ENCODE data around the gene RHOT1. TPM values are rescaled to one million over a fixed set of nuclear protein-coding genes. Genes with fewer than 3 reads are reported as not detected.
"Not testable (repeated sequence)": the region's sequence is repeated elsewhere in the genome, so short reads cannot be mapped to it uniquely, and the experiment has no call there.

Gene RHOT1
- total RNA-seq, 1 experiment from 2014 or later: 50.5 TPM

DNA sequence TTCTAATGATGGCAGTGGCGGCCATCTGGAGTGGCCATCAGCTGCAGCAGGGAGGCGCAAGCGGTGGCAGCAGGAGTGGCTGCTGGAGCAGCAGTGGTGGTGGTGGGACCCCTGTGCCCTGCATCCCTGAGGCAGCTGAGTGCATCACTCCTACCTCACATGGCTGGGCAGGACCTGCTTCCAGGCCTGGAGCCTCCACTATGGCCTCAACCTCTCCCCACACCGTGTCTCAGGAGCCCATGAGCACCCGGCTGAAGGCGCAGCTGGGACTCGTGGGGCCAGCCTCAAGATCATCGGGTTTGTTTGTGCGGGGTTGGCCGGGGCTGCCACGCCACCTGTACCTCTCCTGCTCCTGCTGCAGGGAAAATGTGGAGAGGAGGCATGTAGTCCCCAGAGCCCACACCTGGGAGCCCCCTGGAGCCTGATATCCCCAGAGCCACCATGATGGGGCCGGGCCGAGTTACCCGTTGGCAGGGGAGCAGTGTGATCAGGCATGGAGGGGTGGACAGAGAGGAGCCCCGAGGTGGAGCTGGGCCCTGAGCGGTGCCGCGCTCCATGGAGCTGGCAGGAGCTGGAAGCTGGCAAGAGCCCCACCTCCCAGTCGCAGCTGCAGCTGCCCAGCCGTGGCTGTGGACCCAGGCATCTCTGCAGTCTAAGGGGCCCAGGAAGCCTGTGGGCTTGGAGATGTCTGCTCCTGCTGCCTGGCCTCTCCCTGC lies 16.7 kb downstream of the RHOT1 start:
- no peak for DNase-seq (ENCODE audit: extremely low read depth, low read depth)

DNA sequence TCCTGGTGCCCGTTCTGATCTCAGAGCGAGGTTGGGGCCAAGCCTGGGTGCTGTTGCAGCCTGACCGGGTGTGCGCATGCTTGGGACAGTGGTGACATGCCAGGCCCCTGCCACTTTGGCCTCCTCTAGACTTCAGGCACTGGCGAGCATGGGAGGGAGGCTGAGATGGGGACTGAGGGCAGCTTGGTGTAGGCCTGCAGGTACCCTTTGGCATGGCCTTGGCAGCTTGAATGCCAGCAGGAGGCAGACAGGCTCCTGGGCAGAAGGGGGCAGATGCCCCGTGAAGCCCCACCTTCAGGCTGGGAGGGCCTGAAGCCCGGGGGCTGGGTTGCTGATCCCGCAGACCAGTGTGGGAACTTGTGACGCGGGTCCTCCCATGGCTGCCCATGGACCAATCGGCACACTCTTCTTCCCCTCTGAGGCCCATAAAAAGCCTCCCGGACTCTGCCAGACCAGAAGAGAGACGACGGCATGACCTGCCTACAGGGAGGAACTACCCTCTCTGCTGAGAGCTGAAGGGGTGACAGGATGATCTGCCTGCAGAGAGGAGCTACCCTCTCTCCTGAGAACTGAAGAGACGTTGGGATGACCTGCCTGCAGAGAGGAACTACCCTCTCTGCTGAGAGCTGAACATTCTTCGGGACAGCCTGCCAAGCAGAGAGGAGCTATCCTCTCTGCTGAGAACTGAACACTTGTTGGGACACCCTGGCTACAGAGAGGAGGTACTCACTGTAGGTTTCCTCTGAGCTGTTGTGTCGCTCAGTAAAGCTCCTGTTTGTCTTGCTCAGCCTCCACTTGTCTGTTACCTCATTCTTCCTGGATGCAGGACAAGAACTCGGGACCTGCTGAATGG lies 17.5 kb downstream of the RHOT1 start:
- DNase-seq (ENCODE audit: extremely low read depth, low read depth): no peak

DNA sequence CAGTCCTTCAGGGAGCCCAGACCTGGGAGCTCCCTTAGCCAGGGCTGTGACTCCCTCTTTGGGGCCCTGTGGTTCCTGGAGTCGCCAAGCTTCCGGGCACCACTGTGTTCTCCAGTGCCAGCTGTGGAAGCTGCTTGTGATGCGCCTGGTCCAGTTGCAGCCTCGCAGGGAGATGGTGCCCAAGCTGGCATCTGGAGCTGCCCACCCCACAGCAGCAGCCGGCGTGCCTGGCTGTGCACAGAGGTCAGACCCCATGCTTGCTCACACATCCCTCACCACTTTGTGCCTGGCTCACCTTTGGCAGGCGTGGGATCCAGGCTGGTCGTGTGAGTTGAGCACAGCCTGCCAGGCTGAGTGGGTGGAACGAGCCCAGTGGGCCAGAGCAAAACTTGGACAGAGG lies 18.2 kb downstream of the RHOT1 start:
- no peak for DNase-seq (ENCODE audit: extremely low read depth, low read depth)

DNA sequence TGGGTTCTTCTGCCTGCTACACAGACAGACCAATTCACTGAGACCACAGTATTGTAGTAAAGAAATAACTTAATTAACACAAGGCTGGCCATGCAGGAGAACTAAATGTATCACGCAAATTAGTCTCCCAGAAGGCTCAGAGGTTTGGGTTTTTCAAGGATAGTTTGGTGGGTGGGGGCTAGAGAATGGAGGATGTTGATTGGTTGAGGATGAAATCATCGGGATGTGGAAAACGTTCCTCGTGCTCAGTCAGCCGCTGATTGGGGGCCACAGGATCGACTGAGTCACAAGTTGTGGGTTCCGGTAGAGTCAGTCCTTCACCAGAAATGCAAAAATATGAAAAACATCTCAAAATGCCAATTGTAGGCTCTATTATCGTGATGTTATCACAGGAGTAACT lies 18.7 kb downstream of the RHOT1 start:
- no peak for DNase-seq (ENCODE audit: extremely low read depth, low read depth)

DNA sequence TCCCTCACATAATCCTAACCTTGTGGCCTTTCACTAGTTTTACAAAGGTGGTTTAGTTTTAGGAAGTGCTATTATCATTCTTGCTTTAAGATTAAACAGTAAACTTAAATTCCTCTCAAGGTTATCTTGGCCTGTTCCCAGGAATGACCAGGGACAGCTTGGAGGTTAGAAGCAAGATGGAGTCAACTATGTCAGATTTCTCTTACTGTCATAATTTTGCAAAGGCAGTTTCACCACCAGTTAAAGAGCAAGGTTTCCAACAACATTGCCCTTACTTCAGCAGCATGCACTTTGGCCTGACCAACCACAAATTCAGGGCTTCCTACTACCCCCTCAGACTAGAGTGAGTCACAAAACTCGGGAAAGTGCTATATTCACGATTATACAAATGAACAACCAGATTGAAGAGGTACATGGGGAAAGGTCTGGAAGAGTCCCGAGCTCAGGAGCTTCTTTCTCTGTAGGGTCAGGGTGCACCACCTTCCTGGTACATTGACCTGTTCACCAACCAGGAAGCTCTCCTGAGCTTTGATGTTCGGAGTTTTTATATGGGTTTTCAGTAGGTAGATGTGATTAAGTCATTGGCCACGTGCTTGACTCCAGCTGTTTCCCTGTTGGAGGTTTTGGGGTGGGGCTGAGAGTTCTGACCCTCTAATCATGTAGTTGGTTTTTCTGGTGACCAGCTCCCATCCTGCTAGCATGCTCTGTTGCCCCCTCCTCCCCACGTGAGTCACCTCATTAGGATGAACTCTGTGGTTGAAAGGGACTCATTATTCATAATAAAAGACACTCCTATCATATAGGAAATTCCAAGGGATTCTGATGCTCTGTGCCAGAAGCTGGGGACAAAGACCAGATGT lies 19.4 kb downstream of the RHOT1 start:
- no peak for DNase-seq (ENCODE audit: extremely low read depth, low read depth)

DNA sequence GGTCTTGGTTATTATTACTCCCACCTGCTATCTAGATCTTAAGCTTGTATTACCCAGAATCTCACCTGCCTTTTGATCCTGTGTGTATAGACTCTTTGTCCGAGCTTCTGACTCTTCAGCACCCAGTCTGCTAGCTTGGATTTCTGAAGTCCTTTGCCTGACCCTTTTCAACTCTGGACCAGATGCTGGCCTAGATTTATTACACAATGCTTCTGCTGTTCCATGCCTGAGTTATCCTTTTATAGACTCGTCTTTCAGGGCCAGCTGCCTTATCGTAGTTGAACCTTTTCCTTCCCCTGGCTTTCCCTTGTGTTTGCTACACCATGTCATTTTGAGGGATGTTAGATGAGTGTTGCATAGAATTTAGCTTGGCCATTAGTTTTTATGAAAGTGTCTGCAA lies 32.6 kb downstream of the RHOT1 start:
- DNase-seq (ENCODE audit: extremely low read depth, low read depth): no peak

DNA sequence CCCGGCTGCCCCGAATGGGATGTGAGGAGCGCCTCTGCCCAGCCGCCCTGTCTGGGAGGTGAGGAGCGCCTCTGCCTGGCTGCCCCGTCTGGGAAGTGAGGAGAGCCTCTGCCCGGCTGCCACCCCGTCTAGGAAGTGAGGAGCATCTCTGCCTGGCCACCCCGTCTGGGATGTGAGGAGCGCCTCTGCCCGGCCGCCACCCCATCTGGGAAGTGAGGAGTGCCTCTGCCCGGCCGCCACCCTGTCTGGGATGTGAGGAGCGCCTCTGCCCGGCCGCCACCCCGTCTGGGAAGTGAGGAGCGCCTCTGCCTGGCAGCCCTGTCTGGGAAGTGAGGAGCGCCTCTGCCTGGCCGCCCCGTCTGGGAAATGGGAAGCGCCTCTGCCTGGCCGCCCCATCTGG lies 36.4 kb downstream of the RHOT1 start:
- DNase-seq (ENCODE audit: extremely low read depth, low read depth): not testable (repeated sequence)

DNA sequence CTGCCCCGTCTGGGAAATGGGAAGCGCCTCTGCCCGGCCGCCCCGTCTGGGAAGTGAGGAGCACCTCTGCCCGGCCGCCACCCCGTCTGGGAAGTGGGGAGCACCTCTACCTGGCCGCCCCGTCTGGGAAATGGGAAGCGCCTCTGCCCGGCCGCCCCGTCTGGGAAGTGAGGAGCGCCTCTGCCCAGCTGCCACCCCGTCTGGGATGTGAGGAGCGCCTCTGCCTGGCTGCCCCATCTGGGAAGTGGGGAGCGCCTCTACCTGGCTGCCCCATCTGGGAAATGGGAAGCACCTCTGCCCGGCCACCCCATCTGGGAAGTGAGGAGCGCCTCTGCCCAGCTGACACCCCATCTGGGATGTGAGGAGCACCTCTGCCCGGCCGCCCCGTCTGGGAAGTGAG lies 36.8 kb downstream of the RHOT1 start:
- not testable (repeated sequence) for DNase-seq (ENCODE audit: extremely low read depth, low read depth)

DNA sequence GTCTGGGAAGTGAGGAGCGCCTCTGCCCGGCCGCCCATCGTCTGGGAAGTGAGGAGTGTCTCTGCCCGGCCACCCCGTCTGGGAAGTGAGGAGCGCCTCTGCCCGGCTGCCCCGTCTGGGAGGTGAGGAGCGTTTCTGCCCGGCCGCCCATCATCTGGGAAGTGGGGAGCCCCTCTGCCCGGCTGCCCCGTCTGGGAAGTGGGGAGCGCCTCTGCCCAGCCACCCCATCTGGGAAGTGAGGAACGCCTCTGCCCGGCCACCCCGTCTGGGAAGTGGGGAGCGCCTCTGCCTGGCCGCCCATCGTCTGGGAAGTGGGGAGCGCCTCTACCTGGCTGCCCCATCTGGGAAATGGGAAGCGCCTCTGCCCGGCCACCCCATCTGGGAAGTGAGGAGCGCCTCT lies 37.2 kb downstream of the RHOT1 start:
- not testable (repeated sequence) for DNase-seq (ENCODE audit: extremely low read depth, low read depth)

DNA sequence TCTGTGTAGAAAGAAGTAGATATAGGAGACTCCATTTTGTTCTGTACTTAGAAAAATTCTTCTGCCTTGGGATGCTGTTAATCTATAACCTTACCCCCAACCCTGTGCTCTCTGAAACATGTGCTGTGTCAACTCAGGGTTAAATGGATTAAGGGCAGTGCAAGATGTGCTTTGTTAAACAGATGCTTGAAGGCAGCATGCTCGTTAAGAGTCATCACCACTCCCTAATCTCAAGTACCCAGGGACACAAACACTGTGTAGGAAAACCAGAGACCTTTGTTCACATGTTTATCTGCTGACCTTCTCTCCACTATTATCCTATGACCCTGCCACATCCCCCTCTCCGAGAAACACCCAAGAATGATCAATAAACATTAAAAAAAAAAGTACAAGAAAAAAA lies 38.0 kb downstream of the RHOT1 start:
- DNase-seq (ENCODE audit: extremely low read depth, low read depth): not testable (repeated sequence)

DNA sequence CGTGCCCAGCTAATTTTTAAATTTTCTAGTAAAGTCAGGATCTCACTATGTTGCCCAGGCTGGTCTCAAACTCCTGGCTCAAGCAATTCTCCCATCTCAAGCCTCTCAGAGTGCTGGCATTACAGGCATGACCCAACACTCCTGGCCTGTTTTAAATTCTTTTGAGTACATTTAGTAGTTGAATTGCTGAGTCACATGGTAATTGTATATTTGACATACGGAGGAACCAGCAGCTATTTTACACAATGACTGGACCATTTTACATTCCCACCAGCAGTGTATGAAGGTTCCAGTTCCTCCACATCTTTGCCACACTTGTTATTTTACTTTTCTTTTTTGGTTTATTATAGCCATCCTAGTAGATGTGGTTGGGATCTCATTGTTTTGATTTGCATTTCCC lies 43.6 kb downstream of the RHOT1 start:
- no peak for DNase-seq (ENCODE audit: extremely low read depth, low read depth)

DNA sequence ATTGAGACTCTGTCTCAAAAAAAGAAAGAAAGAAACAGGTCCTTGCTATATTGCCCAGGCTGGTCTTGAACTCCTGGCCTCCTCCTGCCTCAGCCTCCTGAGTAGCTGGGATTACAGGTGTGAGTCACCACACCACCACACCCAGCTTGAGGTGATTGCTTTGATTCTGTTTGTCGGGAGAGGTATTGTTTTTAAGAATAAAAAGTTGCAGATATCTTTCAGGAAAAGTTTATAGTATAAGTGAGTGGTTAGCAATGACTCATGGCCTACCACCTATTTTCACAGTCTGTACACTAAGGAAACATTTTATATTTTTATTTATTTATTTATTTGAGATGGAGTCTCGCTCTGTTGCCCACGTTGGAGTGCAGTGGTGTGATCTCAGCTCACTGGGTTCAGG lies 45.0 kb downstream of the RHOT1 start:
- no peak for DNase-seq (ENCODE audit: extremely low read depth, low read depth)

DNA sequence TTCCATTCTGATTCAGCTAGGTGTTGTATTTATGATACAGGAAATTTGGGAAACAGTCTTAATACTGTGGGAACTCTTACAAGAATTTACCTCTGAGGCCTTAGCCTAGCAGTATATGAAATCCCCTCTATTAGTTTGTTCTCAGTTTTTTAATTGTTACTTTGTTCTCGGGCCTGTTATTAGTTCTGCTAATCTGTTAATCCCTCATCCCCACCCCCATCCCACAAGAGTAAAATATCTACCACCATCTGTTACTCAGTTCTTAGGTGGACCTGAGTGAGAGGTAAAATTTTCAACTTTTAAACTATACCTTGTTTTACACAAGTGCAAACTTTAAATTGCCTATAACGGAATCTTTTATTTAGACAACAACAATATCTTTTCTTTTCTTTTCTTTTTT lies 47.0 kb downstream of the RHOT1 start:
- no peak for DNase-seq (ENCODE audit: extremely low read depth, low read depth)

DNA sequence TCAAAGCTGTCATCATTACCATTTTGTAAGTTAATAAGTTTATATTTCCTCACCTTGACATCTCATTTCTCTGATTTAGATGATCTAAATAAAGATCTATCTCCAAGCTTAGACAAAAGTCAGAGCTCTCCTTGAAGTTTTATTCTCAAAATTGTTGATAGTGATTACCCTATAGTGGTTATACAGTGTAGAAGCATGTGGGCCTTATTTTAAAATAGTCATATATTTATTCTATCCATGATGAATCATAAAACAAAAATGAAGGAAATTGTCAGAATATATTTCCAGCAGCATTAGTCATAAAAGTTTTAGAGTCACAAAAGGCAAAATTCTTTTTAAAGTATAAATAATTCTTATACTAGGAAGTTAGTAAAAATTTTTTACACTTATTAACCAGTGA lies 49.0 kb downstream of the RHOT1 start:
- DNase-seq (ENCODE audit: extremely low read depth, low read depth): no peak

DNA sequence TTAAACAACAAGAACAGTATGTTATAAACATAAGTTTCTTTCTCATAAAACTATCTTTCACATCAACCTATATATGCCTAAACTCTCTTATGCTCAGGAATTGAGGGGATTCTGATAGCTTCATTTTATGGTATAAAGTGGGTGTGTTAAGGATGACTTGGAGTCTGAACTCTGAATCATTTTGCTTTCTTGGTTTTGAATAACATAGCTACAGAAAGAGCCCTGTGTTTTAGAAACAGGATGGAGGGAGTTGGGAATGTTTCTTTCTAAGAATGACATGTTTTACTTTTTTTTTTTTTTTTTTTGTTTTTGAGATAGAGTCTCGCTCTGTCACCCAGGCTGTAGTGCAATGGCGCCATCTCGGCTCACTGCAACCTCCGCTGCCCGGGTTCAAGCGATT lies 50.1 kb downstream of the RHOT1 start:
- no peak for DNase-seq (ENCODE audit: extremely low read depth, low read depth)

DNA sequence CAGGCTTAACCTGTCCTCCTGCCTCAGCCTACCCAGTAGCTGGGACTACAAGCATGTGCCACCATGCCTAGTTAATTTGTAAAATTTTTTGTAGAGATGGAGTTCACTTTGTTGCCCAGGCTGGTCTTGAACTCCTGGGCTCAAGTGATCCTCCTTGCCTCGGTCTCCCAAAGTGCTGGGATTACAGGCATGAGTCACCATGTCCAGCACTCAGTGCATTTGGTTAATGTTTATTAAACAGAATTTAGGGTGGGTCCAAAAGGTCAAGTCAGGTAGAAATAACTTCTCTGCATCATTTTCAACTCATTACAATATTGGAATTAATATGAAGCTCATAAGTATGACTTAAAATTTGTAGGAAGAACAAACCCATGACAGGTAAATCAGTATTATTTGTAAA lies 55.7 kb downstream of the RHOT1 start:
- no peak for DNase-seq (ENCODE audit: extremely low read depth, low read depth)

DNA sequence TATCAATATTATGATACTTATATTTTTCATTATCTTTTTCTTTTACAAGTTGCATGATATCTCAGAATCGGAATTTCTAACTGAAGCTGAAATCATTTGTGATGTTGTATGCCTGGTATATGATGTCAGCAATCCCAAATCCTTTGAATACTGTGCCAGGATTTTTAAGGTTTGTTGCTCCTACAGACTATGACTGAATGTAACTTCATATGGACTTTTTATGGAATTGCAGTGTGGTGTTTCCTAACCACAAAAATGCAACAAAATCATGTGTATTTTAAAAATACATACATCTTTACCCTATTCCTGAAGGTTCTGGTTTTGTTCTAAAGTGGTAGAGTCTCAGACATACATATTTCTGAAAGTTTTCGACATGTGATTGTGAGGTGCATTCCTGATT lies 64.6 kb downstream of the RHOT1 start:
- DNase-seq (ENCODE audit: extremely low read depth, low read depth): no peak

DNA sequence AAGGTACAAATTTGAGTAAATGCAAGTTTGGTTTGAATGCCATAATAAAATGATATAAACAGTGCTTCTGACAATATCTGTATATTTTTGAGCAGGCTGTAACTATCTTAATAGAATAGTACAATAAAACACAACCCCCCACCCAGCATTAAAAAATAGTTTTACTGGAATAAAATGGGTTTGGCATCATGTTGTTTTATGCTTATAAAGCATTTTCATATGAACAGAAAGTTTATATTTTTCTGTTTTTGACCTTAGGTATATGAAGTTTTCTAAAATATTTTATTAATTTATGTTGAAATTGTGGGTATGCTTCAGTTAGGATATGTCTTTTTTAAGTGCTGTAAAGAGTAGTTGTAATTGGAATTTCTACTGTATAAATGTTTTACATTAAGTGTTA lies 66.1 kb downstream of the RHOT1 start:
- DNase-seq (ENCODE audit: extremely low read depth, low read depth): no peak

DNA sequence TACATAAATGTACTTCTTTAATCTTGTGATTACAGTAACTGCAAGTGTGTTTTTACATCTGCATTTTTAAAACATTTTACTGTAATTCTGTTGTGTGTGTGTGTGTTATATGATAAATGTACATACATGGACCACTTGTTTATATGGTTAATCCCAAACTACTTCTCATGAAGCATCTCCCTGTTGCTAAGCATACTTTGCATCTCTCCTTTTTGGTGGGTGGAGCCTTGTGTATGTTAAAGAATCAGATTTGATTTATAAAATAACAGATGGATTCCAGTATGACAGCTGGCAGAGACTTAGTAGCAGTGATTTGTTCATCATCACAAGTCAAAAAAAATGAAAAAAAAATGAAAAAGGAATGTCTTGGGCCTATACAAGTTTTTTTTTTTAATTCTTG lies 67.3 kb downstream of the RHOT1 start:
- DNase-seq (ENCODE audit: extremely low read depth, low read depth): no peak

DNA sequence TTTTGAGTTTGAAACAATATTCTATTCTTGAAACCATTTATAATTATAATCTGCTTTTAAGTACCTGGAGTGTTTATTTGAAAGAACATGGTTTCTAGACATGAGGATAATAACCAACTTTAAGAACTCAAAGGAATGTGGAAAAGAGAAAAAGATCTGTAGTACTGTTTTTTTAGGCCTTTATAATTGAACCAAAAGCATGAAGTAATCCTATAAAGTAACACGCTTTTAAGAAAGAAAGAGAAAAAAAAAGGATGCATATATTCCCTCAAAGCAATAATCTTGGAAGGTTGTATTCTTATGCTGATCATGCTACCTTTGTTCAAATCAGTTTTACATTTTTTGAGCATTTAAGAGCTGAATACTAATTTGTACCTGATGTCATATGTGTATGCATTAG lies 69.4 kb downstream of the RHOT1 start:
- no peak for DNase-seq (ENCODE audit: extremely low read depth, low read depth)

DNA sequence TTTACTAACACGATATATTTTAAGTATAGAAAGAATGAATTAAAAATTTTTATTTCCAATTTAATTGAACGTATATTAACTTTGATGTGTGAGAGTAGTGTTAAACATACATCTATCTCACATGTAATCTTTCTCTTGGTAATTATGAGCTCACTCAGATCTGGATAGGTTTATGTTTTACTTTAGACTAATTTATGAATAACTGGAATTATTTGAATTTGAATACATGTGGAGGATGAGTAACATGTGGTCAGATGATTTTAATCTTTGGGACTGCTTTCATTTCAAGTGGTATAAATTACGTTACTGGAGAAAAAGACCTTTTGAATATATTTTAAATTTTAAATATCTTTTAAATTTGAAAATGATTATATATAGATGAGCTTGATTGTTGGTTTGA lies 73.4 kb downstream of the RHOT1 start:
- no peak for DNase-seq (ENCODE audit: extremely low read depth, low read depth)

Data from NCI-H460 (cell line).